HG02610 (cell line): ENCODE results near the gene SLC41A1.
"Not testable (repeated sequence)": the region's sequence is repeated elsewhere in the genome, so short reads cannot be mapped to it uniquely, and the experiment has no call there.

ENCODE experiments used
- ATAC-seq: cut with Tn5 transposase; IDR thresholded peaks from one replicate; pipeline ENCODE4 v1.9.1; 2021; ENCODE audit warnings: mild to moderate bottlenecking, moderate library complexity; ENCODE audit not compliant: unreplicated experiment

Gene SLC41A1

GRCh38 chr1:205823260-205823659, 10.3 kb upstream of the SLC41A1 start:
- not testable (repeated sequence) for ATAC-seq

- no peak for ATAC-seq
These were observed 9.4 kb upstream of the SLC41A1 start for GRCh38 chr1:205822397-205822796.

DNA sequence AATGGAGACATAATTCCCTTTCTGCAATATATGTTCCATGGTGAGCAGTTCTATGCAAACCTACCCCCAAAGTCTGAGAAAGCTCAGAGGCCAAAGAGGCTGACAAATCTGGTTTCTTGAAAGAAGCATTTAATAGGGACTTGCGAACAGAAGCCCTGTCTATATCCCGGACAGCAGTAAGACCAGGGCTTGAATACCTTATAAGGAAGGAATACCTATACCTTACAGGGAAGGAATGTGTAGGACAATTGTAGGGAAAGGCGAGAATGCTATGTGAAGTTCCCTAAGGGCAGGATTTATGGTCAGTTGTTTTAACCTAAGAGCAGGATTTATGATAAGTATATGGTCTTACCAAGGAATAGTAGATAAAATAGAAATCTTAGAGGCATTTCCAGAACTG, 5.0 kb upstream of the SLC41A1 start:
- ATAC-seq, result no peak

GRCh38 chr1:205817364-205817763, 4.4 kb upstream of the SLC41A1 start:
- ATAC-seq, result no peak

GRCh38 chr1:205813755-205814058, 709 bp upstream of the SLC41A1 start:
- no peak for ATAC-seq

DNA sequence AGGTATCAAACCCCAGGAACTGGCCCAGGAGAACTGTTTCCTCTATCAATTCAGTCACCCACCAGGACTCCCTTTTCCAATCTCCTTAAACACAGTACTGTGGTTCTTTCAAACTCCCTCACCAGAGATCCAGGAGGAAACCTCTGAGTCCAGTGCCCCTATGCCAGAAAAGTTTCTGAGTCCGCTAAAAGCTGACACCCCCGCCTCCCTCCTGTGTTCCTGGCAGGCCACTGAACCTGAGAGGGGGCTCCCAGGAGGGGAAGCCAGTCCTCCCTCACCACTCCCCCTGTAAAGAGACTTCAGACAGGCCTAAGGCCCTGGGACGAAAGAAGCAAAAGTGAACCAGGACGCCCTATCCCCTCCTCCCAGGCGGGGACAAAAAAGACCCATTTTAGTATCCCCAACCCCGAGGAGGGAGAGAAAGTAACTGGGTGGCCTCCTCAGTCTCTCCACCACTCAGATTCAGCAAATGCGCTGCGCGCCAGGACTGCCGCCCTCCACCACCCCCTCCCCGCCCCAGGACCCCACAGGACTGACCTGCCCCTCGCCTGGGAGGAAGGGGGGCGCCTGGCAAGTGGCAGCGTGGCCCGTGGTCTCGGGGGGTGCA, 624 bp downstream of the SLC41A1 start:
- no peak for ATAC-seq

- ATAC-seq, result no peak
These were observed 1.3 kb downstream of the SLC41A1 start for GRCh38 chr1:205811660-205812059.

GRCh38 chr1:205810448-205811157, 2.4 kb downstream of the SLC41A1 start:
- no peak for ATAC-seq

- ATAC-seq, result no peak
These were observed 3.1 kb downstream of the SLC41A1 start for GRCh38 chr1:205809942-205810345.

- ATAC-seq, result no peak
These were observed 3.5 kb downstream of the SLC41A1 start for GRCh38 chr1:205809469-205809868.

- no peak for ATAC-seq
These were observed 7.8 kb downstream of the SLC41A1 start for GRCh38 chr1:205805082-205805711.

DNA sequence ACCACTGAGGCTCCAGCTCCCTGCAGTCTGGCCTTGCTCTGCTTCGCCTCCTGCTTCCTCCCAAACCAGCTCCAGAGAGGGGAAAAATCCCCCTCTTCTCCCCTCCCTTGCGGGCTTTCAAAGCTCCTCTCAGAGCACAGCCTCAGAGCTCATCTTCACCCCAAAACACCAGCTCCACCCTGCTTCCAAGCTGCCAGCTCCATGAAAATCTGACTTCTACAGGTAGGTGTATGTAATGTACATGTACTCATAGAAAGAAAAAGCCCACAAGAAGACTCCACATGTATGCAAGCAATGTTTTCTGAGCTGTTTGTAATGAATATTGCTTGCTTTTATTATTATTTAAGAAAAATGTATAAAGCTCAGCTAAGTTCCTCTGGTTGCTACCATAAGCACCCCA, 8.4 kb downstream of the SLC41A1 start:
- no peak for ATAC-seq

DNA sequence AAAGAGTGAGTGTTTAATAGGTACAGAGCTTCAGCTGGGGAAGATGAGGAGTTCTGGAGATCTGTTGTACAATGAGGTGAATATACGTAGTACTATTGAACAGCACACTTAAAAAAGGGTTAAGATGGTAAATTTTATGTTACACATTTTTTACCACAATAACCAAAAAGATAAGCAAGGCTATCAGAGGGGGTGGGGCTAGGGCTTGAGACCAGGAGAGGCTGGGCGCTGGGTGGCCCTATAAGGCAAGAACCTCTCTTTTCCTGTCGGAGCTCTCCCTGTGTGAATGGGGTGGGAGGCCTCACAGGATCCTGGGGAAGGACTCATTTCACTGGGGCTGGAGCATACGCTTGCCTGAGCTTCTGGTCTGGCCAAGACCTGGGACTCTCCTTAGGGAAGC, 9.0 kb downstream of the SLC41A1 start:
- ATAC-seq, result no peak

DNA sequence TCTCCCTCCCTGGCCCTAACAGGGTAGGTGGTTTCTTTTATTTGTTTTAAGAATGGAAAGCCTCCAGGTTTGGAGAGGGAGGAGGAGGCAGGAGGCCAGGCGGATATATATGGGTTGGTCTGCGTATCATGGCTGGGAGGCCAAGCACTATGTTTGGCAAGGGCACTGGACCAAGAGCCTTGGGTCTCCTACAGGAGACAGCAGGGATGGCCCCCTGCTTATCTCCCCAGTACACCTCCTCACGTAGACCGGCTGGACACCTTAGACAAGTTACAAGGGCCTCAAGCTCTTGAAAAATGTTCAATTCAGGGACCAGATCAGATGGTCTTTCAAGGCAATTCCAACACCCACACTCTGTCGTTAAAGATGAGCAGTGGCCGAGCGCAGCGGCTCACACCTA, 10.9 kb downstream of the SLC41A1 start:
- ATAC-seq, result no peak

- no peak for ATAC-seq
These were observed 11.9 kb downstream of the SLC41A1 start for GRCh38 chr1:205800981-205801703.

GRCh38 chr1:205800427-205800826, 12.6 kb downstream of the SLC41A1 start:
- ATAC-seq, result no peak

DNA sequence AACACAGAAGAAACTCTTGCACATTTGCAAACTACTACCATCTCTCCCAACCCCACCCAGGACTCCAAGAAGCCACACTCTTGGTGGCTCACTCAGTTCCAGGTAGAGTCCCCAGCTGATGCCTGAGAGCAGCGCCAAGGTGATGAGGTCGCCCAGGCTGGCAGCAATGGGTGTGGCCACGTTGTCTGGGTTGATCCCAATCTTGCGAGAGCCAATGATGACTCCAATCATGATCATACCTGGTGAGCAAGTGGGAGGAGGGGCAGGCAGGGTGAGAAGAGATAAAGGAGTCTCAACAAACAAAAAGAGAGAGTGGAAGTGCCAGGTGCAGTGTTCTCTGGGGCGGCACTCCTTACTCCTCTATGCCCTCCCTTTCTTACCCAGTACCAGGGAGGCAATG, 14.4 kb downstream of the SLC41A1 start:
- no peak for ATAC-seq

GRCh38 chr1:205797168-205797567, 15.8 kb downstream of the SLC41A1 start:
- no peak for ATAC-seq

DNA sequence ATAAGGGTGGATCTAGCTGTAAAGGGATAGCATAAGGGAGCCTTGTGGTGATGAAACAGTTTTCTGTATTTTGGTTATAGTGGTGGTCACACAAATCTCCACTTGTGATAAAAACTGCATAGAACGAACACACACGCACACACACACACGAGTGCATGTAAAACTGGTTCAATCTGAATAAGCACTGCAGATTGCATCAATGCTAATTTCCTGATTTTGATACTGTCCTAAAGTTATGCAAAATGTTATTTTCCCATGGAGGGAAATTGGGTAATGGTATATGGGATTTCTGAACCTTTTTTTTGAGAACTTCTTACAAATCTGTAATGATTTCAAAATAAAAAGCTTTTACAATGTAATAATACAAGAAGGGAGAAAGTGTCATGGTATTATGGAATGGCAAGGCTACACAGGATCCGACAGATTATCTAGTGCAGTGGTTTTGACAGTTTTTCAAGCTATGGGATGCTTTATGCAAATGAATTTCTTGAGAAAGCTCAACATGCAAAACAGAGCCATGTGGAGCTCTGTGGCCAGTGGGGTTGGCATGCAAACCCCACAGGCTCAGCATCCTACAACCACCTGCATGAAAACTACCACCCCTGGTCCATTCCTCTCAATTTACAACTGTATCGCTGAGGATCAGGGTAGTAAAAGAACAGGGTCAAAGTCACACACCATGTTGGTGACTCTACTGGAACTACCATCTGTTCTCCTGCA, 18.8 kb downstream of the SLC41A1 start:
- no peak for ATAC-seq

- no peak for ATAC-seq
These were observed 19.9 kb downstream of the SLC41A1 start for GRCh38 chr1:205792961-205793673.

DNA sequence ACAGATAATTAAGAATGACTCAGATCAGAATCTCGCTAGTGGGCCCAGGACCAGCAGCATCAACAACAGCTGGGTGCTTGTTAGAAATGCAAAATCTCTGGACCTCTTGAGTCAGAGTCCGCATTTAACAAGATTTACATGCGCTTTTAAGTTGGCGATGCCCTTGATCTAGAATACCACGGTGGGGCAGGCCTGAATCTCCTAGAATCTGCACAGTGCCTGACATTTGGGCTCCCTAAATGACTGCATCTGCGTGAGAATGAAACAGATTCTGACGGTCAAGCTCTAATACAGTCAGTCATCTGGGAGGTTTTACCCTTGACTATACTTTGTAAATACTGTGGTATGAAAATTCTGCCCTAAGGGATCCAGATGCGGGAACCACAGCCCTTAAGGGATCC, 20.5 kb downstream of the SLC41A1 start:
- ATAC-seq, result no peak
